Measurements from ENCODE around the gene SCOC.
A peak's percentile ranks its signal among the peaks of the same experiment; 100 is the strongest.

Gene SCOC

DNA sequence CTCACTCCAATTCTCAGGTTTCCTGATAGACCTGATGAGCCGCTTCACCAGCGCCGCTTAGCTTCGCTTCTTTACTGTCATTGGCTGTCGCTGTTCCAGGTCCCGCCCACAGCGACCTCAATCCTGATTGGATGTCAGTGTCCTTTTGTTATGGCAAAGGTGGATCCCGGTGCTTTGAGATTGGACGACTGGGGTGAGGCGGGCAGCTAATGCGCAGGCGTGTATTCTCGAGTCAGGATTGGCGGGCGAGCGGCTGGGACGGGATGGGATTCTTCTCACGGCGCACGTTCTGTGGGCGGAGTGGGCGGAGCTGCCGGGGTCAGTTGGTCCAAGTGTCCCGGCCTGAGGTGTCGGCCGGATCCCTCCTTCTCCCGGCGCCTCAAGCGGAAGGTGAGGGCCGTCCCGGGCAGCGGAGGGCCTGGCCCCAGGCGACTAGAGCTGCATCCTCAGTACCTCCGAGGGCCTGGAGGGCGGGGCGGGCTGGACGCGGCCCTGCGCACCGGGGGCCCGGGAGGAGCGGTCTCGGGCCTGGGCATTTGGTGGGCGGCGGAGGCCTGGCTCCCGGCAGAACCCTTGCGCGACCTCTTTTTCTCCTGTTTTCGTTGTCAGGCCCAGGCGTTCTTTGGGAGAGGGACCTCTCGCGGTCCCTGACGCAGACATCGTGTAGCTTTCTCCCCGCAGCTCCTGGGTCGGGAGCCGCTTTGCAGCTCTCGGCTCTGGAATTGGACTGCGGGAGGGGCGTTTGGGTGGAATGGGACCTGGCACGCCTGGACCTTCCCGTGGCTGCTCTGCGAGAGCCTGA is at the start of gene SCOC:
TSS of gene SCOC (plus strand) at position 319 of the 802 bp plus-strand sequence. CDS start 5,525 bp downstream, outside the sequence.
- DNase-seq = peak; percentile 98

GRCh38 chr4:140326395-140326993 is 47.0 kb upstream of the SCOC start:
- DNase-seq = no peak

- peak; percentile 12 for DNase-seq
Measured at GRCh38 chr4:140330311-140330900, 43.0 kb upstream of the SCOC start.

DNA sequence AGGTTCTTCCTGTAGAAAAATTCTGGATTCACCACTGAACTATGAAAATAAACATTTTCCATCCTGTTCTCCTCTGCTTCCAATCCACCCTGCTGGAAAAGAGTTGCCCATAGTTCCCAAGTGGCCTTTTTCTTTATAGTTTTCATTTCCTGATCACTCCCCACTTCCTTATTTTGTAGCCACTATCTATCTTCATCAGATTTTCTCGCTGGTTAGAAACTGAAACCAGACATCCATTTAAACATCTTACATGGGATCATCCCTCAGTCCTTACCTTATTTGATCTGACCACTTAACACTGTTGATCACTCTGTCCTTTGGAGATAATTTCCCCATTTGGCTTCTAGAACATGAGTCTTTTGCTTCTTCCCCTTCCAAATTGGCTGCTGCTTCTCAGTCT is 42.2 kb upstream of the SCOC start:
- no peak for DNase-seq

GRCh38 chr4:140331876-140332275 is 41.6 kb upstream of the SCOC start:
- no peak for DNase-seq

DNA sequence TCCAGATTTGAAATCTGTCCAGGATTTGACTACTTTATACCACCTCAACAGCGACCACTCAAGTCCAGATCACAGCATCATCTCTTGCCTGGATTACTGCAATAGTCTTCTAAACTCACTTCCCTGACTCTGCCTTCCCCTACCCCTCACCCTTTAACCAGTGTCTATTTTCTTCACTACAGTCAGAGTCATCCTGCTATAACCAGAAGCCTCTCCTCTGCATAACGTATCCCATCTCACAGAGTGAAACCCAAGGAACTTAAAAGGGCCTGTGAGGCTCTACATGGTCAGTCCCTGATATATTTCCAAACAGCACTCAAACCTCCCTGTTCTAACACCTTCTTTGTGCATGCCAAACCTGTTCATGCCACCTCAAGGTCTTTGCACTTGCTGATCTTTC is 40.7 kb upstream of the SCOC start:
- no peak for DNase-seq

- DNase-seq = no peak
Measured at GRCh38 chr4:140333523-140333922, 39.9 kb upstream of the SCOC start.

DNA sequence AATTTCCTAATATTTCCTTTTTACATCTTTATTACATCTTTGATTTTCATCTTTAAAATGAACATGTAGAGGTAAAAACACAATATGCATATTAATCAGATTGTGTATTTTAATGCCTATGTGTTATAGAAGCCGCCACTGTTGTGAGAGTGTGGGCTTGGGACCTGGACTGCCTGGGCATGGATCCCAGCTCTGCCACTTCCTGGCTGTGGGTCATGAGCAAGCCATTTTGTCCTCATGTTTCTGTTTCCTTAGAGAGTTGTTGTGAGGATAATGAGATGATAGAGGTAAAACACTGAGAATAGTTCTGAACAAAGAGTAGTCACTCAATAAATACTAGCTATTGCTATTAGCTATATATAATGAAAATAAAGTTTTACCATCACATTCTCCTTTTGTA is 38.4 kb upstream of the SCOC start:
- DNase-seq = no peak

GRCh38 chr4:140336730-140337129 is 36.7 kb upstream of the SCOC start:
- no peak for DNase-seq

- no peak for DNase-seq
Measured at GRCh38 chr4:140342620-140343019, 30.8 kb upstream of the SCOC start.

DNA sequence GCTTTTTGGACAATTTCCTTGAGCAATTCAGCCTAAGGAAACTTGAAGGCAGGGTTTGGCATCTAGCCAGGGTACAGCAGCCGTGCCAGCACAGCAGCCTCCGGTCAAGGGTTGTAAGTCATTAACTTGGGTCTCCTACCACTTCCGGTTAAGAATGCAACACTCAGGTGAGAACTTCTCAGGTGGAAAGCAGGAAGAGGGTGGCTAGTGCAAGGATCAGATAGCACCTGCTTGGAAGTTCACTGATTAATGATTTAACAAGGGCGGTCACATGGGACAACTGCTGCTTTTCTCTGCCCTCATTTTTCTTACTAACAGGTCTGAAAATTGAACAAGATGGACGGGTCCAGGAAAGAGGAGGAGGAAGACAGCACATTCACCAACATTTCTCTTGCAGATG is 30.1 kb upstream of the SCOC start:
- DNase-seq = no peak

DNA sequence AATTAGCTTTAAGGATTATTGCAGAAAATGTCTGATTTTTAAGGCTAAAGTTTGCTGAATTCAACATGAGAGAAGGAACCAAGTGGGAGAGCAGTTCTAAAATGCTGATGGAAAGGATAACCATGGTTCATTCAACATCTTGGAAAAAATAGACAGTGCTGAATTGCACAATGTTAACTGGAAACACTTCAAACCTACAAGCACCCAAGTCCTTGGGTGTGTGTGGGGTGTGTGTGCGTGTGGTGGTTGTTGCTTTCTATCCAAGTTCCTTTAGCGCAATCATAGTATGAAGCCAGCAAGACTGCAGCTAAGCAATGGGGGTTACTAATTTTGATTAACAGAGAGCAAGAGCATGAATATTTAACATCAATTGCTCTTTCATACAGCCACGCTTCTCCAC is 29.3 kb upstream of the SCOC start:
- no peak for DNase-seq

- no peak for DNase-seq
Measured at GRCh38 chr4:140344621-140345020, 28.8 kb upstream of the SCOC start.

DNA sequence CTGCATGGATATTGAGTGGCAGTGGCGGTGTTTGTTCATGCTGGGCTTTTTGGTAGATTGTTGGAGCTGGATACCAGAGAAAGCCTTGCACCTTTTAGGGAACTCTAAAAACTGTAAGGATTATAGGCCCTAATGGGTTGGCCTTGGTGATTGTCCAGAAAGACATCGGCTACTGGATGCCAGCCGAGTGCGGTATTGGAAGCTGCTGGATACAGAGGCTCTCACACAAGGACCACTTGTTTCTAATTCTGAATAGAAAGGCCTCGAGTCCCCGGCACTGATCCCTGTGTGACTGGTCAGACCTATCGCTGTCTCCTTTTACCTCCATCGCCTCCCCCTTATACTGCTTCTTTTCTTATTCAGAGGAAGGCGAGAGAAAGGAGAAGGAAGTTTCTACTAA is 27.3 kb upstream of the SCOC start:
- no peak for DNase-seq

DNA sequence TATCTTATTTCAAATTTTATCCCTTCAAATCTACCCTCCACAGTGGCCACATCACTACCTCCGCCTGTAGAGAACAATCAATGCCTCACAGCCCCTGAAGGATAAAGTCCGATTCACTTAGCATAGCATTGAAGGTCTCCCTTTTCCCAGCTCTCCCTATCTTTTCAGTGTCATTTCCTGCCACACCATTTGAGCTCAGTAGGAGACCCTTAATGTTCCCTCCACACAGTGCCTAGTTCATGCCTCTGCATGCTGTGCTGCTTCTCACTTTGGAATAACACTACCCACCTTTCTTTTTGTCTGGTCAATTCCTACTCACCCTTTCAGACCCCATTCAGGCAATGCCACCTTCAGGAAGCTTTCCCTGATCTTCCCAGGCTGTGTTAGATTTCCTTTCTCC is 23.6 kb upstream of the SCOC start:
- no peak for DNase-seq

DNA sequence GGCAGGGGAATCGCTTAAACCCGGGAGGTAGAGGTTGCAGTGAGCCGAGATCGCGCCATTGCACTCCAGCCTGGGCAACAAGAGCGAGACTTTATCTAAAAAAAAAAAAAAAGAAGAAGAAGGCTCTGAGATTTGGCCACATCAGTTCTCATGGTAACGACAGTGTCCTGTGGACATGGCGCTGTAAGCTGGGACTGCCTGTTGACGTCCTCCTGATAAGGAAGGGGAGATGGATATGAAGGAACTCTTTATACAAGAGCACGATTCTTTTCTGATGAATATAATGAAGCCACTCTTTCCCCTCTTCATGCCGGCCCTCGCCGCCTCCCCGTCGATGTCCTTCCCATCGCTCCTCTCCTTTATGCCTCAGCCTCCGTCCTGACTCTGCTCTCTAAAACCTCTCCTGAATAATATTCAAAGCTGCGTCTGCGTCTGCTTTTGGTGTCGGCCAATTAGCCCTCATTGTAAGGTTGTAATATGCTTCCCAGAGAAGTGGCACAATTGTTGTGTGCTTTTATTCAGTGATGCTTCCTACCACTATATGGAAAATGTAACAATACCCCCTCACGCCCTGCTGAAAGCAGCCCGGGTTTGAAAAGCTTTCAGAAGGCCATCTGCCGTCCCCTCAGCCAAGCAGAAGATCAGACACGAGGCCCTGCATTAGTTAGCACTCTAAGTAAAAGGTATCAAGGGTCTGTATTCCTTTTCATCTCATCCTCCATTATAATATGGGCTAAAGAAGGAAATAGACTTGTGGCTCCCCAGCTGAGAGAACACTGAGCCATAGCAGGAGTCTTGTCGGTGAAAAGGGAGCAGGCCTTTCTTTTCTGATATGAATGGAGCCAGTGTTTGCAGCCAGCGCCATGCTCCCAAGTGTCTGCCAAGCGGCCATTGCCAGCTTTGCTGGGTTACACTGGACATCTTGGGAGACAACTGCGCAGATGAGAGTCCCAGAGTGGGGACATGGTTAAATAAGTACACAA is 22.1 kb upstream of the SCOC start:
- DNase-seq = peak; percentile 7

DNA sequence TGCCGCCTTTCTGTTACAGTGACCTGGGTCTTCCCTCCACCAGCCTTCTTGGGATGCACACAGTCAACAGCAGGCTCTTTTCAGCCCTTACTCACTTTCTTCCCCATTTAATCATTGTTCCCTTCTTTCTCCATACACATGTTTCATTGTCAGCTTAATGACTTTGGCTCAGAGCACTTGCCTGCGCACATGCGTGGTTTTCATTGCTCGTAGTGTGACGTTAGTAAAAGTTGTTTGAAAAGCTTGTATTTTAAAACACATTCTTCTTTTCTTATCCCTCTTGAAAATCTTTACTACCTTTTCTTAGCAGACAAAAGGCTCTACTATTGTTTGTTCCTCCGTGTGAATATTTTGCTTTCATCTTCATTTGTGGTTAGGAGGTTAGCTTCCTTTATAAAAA is 19.7 kb upstream of the SCOC start:
- no peak for DNase-seq

GRCh38 chr4:140355288-140355687 is 18.2 kb upstream of the SCOC start:
- no peak for DNase-seq

- no peak for DNase-seq
Measured at GRCh38 chr4:140357868-140358267, 15.6 kb upstream of the SCOC start.

- no peak for DNase-seq
Measured at GRCh38 chr4:140358281-140358680, 15.2 kb upstream of the SCOC start.

GRCh38 chr4:140359562-140360427 is 13.7 kb upstream of the SCOC start:
- peak; percentile 74 for DNase-seq

DNA sequence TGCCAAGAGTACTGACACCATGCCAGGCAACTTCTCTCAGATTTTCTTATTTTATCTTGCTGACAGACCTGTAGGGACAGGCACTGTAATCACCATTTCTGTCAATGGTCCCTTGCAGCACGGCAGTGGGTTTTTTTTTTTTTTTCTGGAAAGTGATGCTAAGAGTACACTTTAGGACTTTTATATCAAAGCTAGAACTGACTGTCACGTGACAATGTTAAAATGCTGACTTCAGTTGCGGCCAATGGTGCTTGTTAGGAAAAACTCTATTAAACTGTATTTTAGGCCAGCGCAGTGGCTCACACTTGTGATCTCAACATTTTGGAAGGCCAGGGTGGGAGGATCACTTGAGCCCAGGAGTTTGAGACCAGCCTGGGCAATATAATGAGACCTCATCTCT is 12.3 kb upstream of the SCOC start:
- DNase-seq = no peak
